ENCODE data around the gene SLAMF8. TPM values are rescaled to one million over a fixed set of nuclear protein-coding genes. Genes with fewer than 3 reads are reported as not detected.

The SLAMF8 gene
- total and polyA plus RNA-seq, 4 donors = 5.2 to 67.0 (median 28.4) TPM

DNA sequence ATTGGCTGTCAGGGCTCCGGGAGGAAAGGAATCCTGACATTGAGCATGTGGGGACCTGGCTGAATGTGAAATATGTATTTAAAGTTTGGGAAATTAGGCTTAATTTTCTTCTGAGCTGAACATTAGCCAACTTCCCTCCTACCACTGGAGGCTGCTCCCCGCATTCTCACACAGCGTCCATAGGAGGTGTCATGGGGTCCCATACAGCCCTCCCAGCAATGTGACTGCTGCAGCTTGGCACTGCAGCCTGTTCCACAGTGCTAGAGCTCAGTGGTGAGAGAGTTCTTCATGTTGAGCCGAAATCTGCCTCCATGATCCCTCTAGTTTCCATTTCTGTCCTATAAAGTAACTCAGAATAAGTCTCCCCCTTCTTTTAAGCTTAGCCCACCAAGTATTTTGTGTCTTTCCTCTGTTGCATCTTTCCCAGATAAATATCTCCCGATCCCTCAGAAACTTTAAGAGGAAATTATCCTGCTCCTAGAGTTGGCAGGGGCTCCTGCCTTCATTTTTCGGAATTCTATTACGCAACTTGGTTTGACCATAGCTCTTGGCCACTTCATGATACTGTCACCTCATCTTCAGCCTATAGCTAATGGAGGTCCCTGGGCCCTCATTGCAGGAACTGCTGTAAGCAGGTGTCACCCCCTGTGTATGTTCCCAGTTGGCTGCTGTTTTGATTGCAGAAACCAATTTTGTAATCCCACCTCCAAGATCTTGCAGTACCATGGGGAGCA, 22.6 kb upstream of the SLAMF8 start:
- DNase-seq = peak; percentile 34 to 64 (median 42)
- WGBS, 2 donors = 68 to 70% methylated on average over 7 of the region's 7 CpGs
- H3K27me3 ChIP-seq (ENCODE audit: control insufficient read depth in 3 of 3, insufficient read depth in 3 of 3, low read length in 2 of 3) = no peaks in the 10 kb centered on the region
- H3K36me3 ChIP-seq (ENCODE audit: control insufficient read depth in 4 of 4, insufficient read depth in 4 of 4, low read length in 4 of 4) = no peaks in the 10 kb centered on the region
- TF ChIP-seq CTCF (IDR thresholded peaks at IDR 0.05; ENCODE audit: control extremely low read depth, extremely low read depth) = no peak
- no peak overlapping the region for H3K27ac ChIP-seq (ENCODE audit: low read depth in 1 of 2, low read length in 1 of 2)
- no peak overlapping the region for H3K4me3 ChIP-seq
- H3K9ac ChIP-seq (ENCODE audit: insufficient read depth in 1 of 2, low read length in 2 of 2) = no peak overlapping the region
- ATAC-seq (ENCODE audit: insufficient read depth, low FRiP score) = no peak
- no peaks in the 10 kb centered on the region for H3K9me3 ChIP-seq (ENCODE audit: control insufficient read depth in 4 of 4, insufficient read depth in 3 of 4, low read length in 3 of 4)
- H3K4me1 ChIP-seq (ENCODE audit: control insufficient read depth in 5 of 5, insufficient read depth in 5 of 5, low read length in 5 of 5) = peaks cover 0 to 22% (median 4%) of the 10 kb centered on the region in 5 donors

DNA sequence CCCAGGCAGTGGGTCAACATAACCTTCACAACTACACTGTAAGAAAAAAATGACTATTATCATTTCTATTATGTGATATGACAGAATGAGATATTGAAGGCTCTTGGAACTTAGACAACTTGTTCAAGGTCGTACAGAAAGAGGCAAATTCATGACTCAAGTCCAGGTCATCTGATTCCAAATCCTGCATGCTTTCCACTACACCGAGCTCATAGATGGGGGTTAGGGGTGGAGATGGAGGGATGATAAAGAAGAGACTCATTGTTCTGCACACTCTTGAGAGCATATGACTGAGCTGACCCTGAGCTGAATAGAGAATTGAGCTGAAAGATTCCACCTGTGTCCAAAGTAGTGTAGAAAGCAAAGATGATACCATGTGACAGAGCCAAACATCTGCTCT, 21.7 kb upstream of the SLAMF8 start:
- 58 to 64% methylated on average over 2 of the region's 2 CpGs for WGBS, 2 donors
- no peaks in the 10 kb centered on the region for H3K9me3 ChIP-seq (ENCODE audit: control insufficient read depth in 4 of 4, insufficient read depth in 3 of 4, low read length in 3 of 4)
- no peak for DNase-seq
- no peak for ATAC-seq (ENCODE audit: insufficient read depth, low FRiP score)
- H3K9ac ChIP-seq (ENCODE audit: insufficient read depth in 1 of 2, low read length in 2 of 2) = no peak overlapping the region
- H3K4me1 ChIP-seq (ENCODE audit: control insufficient read depth in 5 of 5, insufficient read depth in 5 of 5, low read length in 5 of 5) = peaks cover 0 to 22% (median 4%) of the 10 kb centered on the region in 5 donors
- H3K27ac ChIP-seq (ENCODE audit: low read depth in 1 of 2, low read length in 1 of 2) = no peak overlapping the region
- H3K36me3 ChIP-seq (ENCODE audit: control insufficient read depth in 4 of 4, insufficient read depth in 4 of 4, low read length in 4 of 4) = no peaks in the 10 kb centered on the region
- no peaks in the 10 kb centered on the region for H3K27me3 ChIP-seq (ENCODE audit: control insufficient read depth in 3 of 3, insufficient read depth in 3 of 3, low read length in 2 of 3)
- no peak for TF ChIP-seq CTCF (IDR thresholded peaks at IDR 0.05; ENCODE audit: control extremely low read depth, extremely low read depth)
- no peak overlapping the region for H3K4me3 ChIP-seq

GRCh38 chr1:159815926-159816325, 10.7 kb upstream of the SLAMF8 start:
- Histone ChIP-seq H3K9me3 (ENCODE audit: control insufficient read depth in 4 of 4, insufficient read depth in 3 of 4, low read length in 3 of 4) (no peaks in the 10 kb centered on the region), H3K36me3 (ENCODE audit: control insufficient read depth in 4 of 4, insufficient read depth in 4 of 4, low read length in 4 of 4) (no peaks in the 10 kb centered on the region), H3K4me1 (ENCODE audit: control insufficient read depth in 5 of 5, insufficient read depth in 5 of 5, low read length in 5 of 5) (no peaks in the 10 kb centered on the region), H3K27me3 (ENCODE audit: control insufficient read depth in 3 of 3, insufficient read depth in 3 of 3, low read length in 2 of 3) (peaks cover 0 to 3% (median 0%) of the 10 kb centered on the region in 3 donors), H3K9ac (ENCODE audit: insufficient read depth in 1 of 2, low read length in 2 of 2) (no peak overlapping the region), H3K27ac (ENCODE audit: low read depth in 1 of 2, low read length in 1 of 2) (no peak overlapping the region), H3K4me3 (no peak overlapping the region)
- ATAC-seq (ENCODE audit: insufficient read depth, low FRiP score) (no peak), DNase-seq (no peak)
- WGBS, 2 donors = 90 to 91% methylated on average over 8 of the region's 8 CpGs
- TF ChIP-seq CTCF (IDR thresholded peaks at IDR 0.05; ENCODE audit: control extremely low read depth, extremely low read depth) = no peak
